Kidney tubule cell (primary cell): ENCODE measurements around the gene SIRPB1.
A peak's percentile ranks its signal among the peaks of the same experiment; 100 is the strongest.
"Not testable (repeated sequence)": the region's sequence is repeated elsewhere in the genome, so short reads cannot be mapped to it uniquely, and the experiment has no call there.

ENCODE experiments used
- DNase-seq: peaks from one replicate; pipeline ENCODE4 v3.0.0-alpha.2; 2018; ENCODE audit warnings: low spot score

The SIRPB1 gene

GRCh38 chr20:1588533-1589460, 31.0 kb downstream of the SIRPB1 start:
- no peak for DNase-seq

GRCh38 chr20:1587781-1588532, 31.9 kb downstream of the SIRPB1 start:
- no peak for DNase-seq

- no peak for DNase-seq
These were observed 40.3 kb downstream of the SIRPB1 start for GRCh38 chr20:1579488-1579887.

- DNase-seq: peak; percentile 0
These were observed 41.9 kb downstream of the SIRPB1 start for GRCh38 chr20:1577906-1578305.

GRCh38 chr20:1577313-1577712, 42.5 kb downstream of the SIRPB1 start:
- DNase-seq: peak; percentile 0

- DNase-seq: no peak
These were observed 43.2 kb downstream of the SIRPB1 start for GRCh38 chr20:1576641-1577040.

GRCh38 chr20:1576003-1576402, 43.8 kb downstream of the SIRPB1 start:
- peak; percentile 47 for DNase-seq

GRCh38 chr20:1571583-1571982, 48.2 kb downstream of the SIRPB1 start:
- DNase-seq: not testable (repeated sequence)
